ENCODE measurements around the gene TRH. TPM values are rescaled to one million over a fixed set of nuclear protein-coding genes. Genes with fewer than 3 reads are reported as not detected.

TRH gene
- total RNA-seq, 1 donor from 2014 or later = not detected

- TF ChIP-seq, protein P1, sequence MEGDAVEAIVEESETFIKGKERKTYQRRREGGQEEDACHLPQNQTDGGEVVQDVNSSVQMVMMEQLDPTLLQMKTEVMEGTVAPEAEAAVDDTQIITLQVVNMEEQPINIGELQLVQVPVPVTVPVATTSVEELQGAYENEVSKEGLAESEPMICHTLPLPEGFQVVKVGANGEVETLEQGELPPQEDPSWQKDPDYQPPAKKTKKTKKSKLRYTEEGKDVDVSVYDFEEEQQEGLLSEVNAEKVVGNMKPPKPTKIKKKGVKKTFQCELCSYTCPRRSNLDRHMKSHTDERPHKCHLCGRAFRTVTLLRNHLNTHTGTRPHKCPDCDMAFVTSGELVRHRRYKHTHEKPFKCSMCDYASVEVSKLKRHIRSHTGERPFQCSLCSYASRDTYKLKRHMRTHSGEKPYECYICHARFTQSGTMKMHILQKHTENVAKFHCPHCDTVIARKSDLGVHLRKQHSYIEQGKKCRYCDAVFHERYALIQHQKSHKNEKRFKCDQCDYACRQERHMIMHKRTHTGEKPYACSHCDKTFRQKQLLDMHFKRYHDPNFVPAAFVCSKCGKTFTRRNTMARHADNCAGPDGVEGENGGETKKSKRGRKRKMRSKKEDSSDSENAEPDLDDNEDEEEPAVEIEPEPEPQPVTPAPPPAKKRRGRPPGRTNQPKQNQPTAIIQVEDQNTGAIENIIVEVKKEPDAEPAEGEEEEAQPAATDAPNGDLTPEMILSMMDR (IDR thresholded peaks at IDR 0.05) = no peak
- Mint-ChIP-seq H3K4me3 (ENCODE audit: unreplicated experiment) (no peak overlapping the region), H3K36me3 (ENCODE audit: low read depth) (no peaks in the 10 kb centered on the region), H3K9me3 (ENCODE audit: low read depth) (no peaks in the 10 kb centered on the region), H3K4me1 (ENCODE audit: low read depth) (peaks cover 4% of the 10 kb centered on the region), H3K27ac (ENCODE audit: unreplicated experiment) (no peak overlapping the region), H3K27me3 (ENCODE audit: low read depth) (no peaks in the 10 kb centered on the region)
- DNase-seq (ENCODE audit: low spot score) = no peak
These were observed 37.8 kb upstream of the TRH start for GRCh38 chr3:129936757-129937156.

- TF ChIP-seq, protein P1 (IDR thresholded peaks at IDR 0.05) = no peak
- Mint-ChIP-seq H3K4me1 (ENCODE audit: low read depth) (peaks cover 4% of the 10 kb centered on the region), H3K9me3 (ENCODE audit: low read depth) (no peaks in the 10 kb centered on the region), H3K27ac (ENCODE audit: unreplicated experiment) (no peak overlapping the region), H3K4me3 (ENCODE audit: unreplicated experiment) (no peak overlapping the region), H3K27me3 (ENCODE audit: low read depth) (peaks cover 2% of the 10 kb centered on the region), H3K36me3 (ENCODE audit: low read depth) (no peaks in the 10 kb centered on the region)
- DNase-seq (ENCODE audit: low spot score) = no peak
These were observed 36.8 kb upstream of the TRH start for GRCh38 chr3:129937717-129938116.

DNA sequence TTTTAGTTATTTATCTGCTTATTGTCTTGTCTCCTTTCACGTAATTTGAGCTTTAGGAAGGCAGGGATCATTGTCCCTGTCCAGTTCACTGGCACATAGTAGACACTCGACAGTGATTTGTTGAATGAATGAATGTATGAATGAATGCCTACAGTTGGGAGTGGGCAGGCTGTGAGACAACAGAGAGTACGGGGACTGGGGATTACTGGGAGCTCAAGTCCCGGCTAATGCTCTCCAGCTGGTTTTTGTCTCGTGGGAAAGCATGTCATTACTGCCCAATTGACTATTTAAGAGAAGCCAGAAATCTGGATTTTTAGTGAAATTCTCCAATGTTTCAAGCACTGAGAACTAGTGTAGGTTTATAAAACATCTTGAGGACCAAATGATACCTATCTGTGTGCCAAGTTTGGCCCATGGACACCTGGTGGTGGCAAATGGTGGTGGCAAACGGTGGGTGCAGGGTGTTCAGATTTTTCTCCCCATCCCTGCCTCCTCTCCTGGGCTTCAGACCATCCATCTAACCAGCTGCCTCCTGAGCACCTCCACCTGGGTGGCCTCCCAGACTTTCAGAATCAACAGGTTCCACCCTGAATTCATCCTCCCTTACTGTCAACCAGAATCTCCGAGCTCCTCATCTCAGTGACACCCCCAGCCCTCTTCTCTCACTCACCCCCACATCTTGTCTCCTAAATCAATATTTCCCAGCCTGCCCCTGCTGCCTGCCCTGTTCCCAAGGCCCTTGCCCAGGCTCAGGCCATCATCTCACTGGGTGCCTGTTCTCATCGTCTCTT is 36.2 kb upstream of the TRH start:
- no peaks in the 10 kb centered on the region for H3K36me3 Mint-ChIP-seq (ENCODE audit: low read depth)
- no peak for DNase-seq (ENCODE audit: low spot score)
- H3K27ac Mint-ChIP-seq (ENCODE audit: unreplicated experiment) = no peak overlapping the region
- peaks cover 4% of the 10 kb centered on the region for H3K4me1 Mint-ChIP-seq (ENCODE audit: low read depth)
- H3K27me3 Mint-ChIP-seq (ENCODE audit: low read depth) = peaks cover 2% of the 10 kb centered on the region
- H3K9me3 Mint-ChIP-seq (ENCODE audit: low read depth) = no peaks in the 10 kb centered on the region
- TF ChIP-seq, protein P1 (IDR thresholded peaks at IDR 0.05) = no peak
- H3K4me3 Mint-ChIP-seq (ENCODE audit: unreplicated experiment) = no peak overlapping the region

- Mint-ChIP-seq H3K36me3 (ENCODE audit: low read depth) (no peaks in the 10 kb centered on the region), H3K4me1 (ENCODE audit: low read depth) (no peaks in the 10 kb centered on the region), H3K27me3 (ENCODE audit: low read depth) (peaks cover 15% of the 10 kb centered on the region), H3K27ac (ENCODE audit: unreplicated experiment) (no peak overlapping the region), H3K9me3 (ENCODE audit: low read depth) (no peaks in the 10 kb centered on the region), H3K4me3 (ENCODE audit: unreplicated experiment) (no peak overlapping the region)
- TF ChIP-seq, protein P1 (IDR thresholded peaks at IDR 0.05) = no peak
- DNase-seq (ENCODE audit: low spot score) = no peak
These were observed 34.4 kb upstream of the TRH start for GRCh38 chr3:129940086-129940485.

DNA sequence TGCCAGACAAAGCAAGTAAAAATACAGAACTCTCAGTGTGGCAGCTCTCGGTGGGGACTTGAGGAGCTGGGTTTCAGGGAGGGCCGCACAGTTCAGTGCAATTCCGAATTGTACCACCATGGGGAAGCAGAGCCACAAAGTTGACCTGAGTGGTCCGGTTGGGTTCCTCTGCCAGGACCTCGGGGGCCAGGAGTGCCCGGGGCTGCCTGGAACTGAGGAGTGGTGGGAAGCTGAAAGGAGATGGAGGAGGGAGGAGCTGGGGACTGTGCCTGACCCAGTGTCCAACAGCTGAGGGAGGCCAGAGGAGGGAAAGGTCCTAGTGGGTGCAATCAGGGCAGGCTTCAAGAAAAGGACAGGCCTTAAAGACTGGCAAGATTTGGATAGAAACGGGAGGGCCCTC is 32.2 kb upstream of the TRH start:
- Mint-ChIP-seq H3K27ac (ENCODE audit: unreplicated experiment) (no peak overlapping the region), H3K4me1 (ENCODE audit: low read depth) (no peaks in the 10 kb centered on the region), H3K27me3 (ENCODE audit: low read depth) (peaks cover 23% of the 10 kb centered on the region), H3K4me3 (ENCODE audit: unreplicated experiment) (no peak overlapping the region), H3K9me3 (ENCODE audit: low read depth) (peaks cover 5% of the 10 kb centered on the region), H3K36me3 (ENCODE audit: low read depth) (no peaks in the 10 kb centered on the region)
- TF ChIP-seq, protein P1 (IDR thresholded peaks at IDR 0.05) = peak; percentile 89
- DNase-seq (ENCODE audit: low spot score) = no peak
